Sigmoid colon (tissue), 7 donors: Measurements from ENCODE around the gene ROR1. TPM values are rescaled to one million over a fixed set of nuclear protein-coding genes. Genes with fewer than 3 reads are reported as not detected.

Experiments
- DNase-seq: peaks from one replicate; pipeline ENCODE4 v3.0.0-alpha.2; 2019
- H3K27ac ChIP-seq, 4 donors: fragments of 200-600 bp; sonication (generic); one replicate each; pipeline ENCODE4 v1.5.1; 2016 to 2019; ENCODE audit warnings: mild to moderate bottlenecking in 1 of 4
- H3K27me3 ChIP-seq, 3 donors: fragments of 200-600 bp; sonication (generic); one replicate each; pipeline ENCODE4 v1.5.1; 2019; ENCODE audit warnings: mild to moderate bottlenecking in 1 of 3
- H3K36me3 ChIP-seq, 4 donors: fragments of 200-600 bp; sonication (generic); one replicate each; pipeline ENCODE4 v1.5.1; 2016 to 2019
- H3K4me1 ChIP-seq, 4 donors: fragments of 200-600 bp; sonication (generic); one replicate each; pipeline ENCODE4 v1.5.1; 2017 to 2019
- H3K4me3 ChIP-seq, 4 donors: fragments of 200-600 bp; sonication (generic); one replicate each; pipeline ENCODE4 v1.5.1; 2017 to 2019; ENCODE audit warnings: mild to moderate bottlenecking in 2 of 4, moderate library complexity in 1 of 4
- H3K9me3 ChIP-seq, 4 donors: fragments of 200-600 bp in 3 of 4; sonication (generic) in 3 of 4; one replicate each; pipeline versions ENCODE4 v1.5.1 to v1.6.1; 2013 to 2019
- CTCF ChIP-seq, 4 experiments: fragments of 450-650 bp in 3 of 4; fragments of 200-600 bp in 1 of 4; IDR thresholded peaks; one replicate each; pipeline ENCODE4 v1.5.1; 2016 to 2019; ENCODE audit warnings: antibody characterized with exemption in 4 of 4, mild to moderate bottlenecking in 3 of 4, moderate library complexity in 2 of 4
- EP300 ChIP-seq, 4 donors: sonication (generic); formaldehyde crosslinking; IDR thresholded peaks; one replicate each; pipeline ENCODE4 v1.6.1; 2017; ENCODE audit warnings: antibody characterized with exemption in 4 of 4
- POLR2A ChIP-seq, 2 donors: fragments of 450-650 bp; IDR thresholded peaks; one replicate each; pipeline ENCODE4 v1.6.1; 2016; ENCODE audit warnings: antibody characterized with exemption in 2 of 2, mild to moderate bottlenecking in 2 of 2, moderate library complexity in 2 of 2
- POLR2AphosphoS5 ChIP-seq, 4 donors: sonication (generic); formaldehyde crosslinking; IDR thresholded peaks; one replicate each; pipeline ENCODE4 v1.6.1; 2017; ENCODE audit warnings: antibody characterized with exemption in 4 of 4
- WGBS, 2 donors: extraction: QIAGEN DNeasy Blood & Tissue Kit; methylation state at CpG; one replicate each; pipeline ENCODE4 v1.1.7; 2013; 5-methylcytosine and 5-hydroxymethylcytosine counted together
- intact Hi-C: fragments of 100-400 bp; cut with DNase I; formaldehyde crosslinking; loops from one replicate; pipeline ENCODE4 v1.15.1; 2023
- polyA plus RNA-seq, 3 donors: library from polyadenylated mRNA; stranded (reverse); fragments of 200-250 nt; gene quantifications; one replicate each; pipeline ENCODE4 v1.2.3, GENCODE V29; 2013
- total RNA-seq, 4 donors: library from RNA; depleted of rRNA; stranded (reverse); fragments of >200 nt; gene quantifications; one replicate each; pipeline ENCODE4 v1.1.0, GENCODE V29; 2016
- donor health status: healthy with polysubstance abuse.
- donor health status: Bipolar disorder and iron deficiency.
- donor health status: healthy.

Gene ROR1
- total and polyA plus RNA-seq, 7 donors = under 0.01 to 37.1 (median 27.3) TPM

- Histone ChIP-seq H3K36me3 (no peaks in the 10 kb centered on the region), H3K27ac (peak overlapping the region in 2 of 4 donors; percentile 61 to 69), H3K4me3 (no peak overlapping the region), H3K27me3 (no peaks in the 10 kb centered on the region), H3K9me3 (no peaks in the 10 kb centered on the region), H3K4me1 (peaks cover 0 to 39% (median 35%) of the 10 kb centered on the region in 4 donors)
- TF ChIP-seq EP300 (IDR thresholded peaks at IDR 0.05) (no peak), CTCF (IDR thresholded peaks at IDR 0.05) (no peak), POLR2AphosphoS5 (IDR thresholded peaks at IDR 0.05) (no peak), POLR2A (IDR thresholded peaks at IDR 0.05) (no peak)
- intact Hi-C loops = no loop called here
- DNase-seq = no peak
Measured at GRCh38 chr1:64093941-64094340, 320.1 kb downstream of the ROR1 start.

- no peak for TF ChIP-seq POLR2A (IDR thresholded peaks at IDR 0.05)
- no peak for TF ChIP-seq CTCF (IDR thresholded peaks at IDR 0.05)
- no peak for TF ChIP-seq POLR2AphosphoS5 (IDR thresholded peaks at IDR 0.05)
- no peak for TF ChIP-seq EP300 (IDR thresholded peaks at IDR 0.05)
- intact Hi-C loops = no loop called here
- WGBS, 2 donors = 54 to 82% methylated on average over 1 of the region's 1 CpG
Measured at GRCh38 chr1:64095832-64096231, 322.0 kb downstream of the ROR1 start.

GRCh38 chr1:64097859-64098258, 324.0 kb downstream of the ROR1 start:
- H3K4me1 ChIP-seq = peaks cover 0 to 31% (median 27%) of the 10 kb centered on the region in 4 donors
- no peaks in the 10 kb centered on the region for H3K36me3 ChIP-seq
- no peaks in the 10 kb centered on the region for H3K9me3 ChIP-seq
- no peak overlapping the region for H3K27ac ChIP-seq
- intact Hi-C loops = no loop called here
- TF ChIP-seq CTCF (IDR thresholded peaks at IDR 0.05) = no peak
- TF ChIP-seq EP300 (IDR thresholded peaks at IDR 0.05) = no peak
- no peak overlapping the region for H3K4me3 ChIP-seq
- DNase-seq = no peak
- WGBS, 2 donors = 70 to 94% methylated on average over 4 of the region's 4 CpGs
- H3K27me3 ChIP-seq = no peaks in the 10 kb centered on the region

More at GRCh38 chr1:64095832-64096231, 322.0 kb downstream of the ROR1 start:
- no peak overlapping the region for H3K27ac ChIP-seq
- no peak overlapping the region for H3K4me3 ChIP-seq
- H3K9me3 ChIP-seq = no peaks in the 10 kb centered on the region
- H3K27me3 ChIP-seq = no peaks in the 10 kb centered on the region
- no peak for DNase-seq
- H3K4me1 ChIP-seq = peaks cover 0 to 39% (median 35%) of the 10 kb centered on the region in 4 donors
- no peaks in the 10 kb centered on the region for H3K36me3 ChIP-seq

- no peak for DNase-seq
- Histone ChIP-seq H3K4me1 (peaks cover 0 to 25% (median 22%) of the 10 kb centered on the region in 4 donors), H3K27me3 (no peaks in the 10 kb centered on the region), H3K27ac (no peak overlapping the region), H3K9me3 (no peaks in the 10 kb centered on the region), H3K4me3 (no peak overlapping the region), H3K36me3 (no peaks in the 10 kb centered on the region)
- no peak for TF ChIP-seq POLR2AphosphoS5 (IDR thresholded peaks at IDR 0.05)
- TF ChIP-seq POLR2A (IDR thresholded peaks at IDR 0.05) = no peak
- no peak for TF ChIP-seq CTCF (IDR thresholded peaks at IDR 0.05)
- TF ChIP-seq EP300 (IDR thresholded peaks at IDR 0.05) = no peak
- WGBS, 2 donors = 90 to 100% methylated on average over 1 of the region's 1 CpG
- intact Hi-C loops = no loop called here
Measured at GRCh38 chr1:64098436-64098835, 324.6 kb downstream of the ROR1 start.

GRCh38 chr1:64098846-64099582, 325.2 kb downstream of the ROR1 start:
- Histone ChIP-seq H3K4me3 (no peak overlapping the region), H3K27me3 (no peaks in the 10 kb centered on the region), H3K4me1 (peaks cover 0 to 19% (median 16%) of the 10 kb centered on the region in 4 donors), H3K27ac (no peak overlapping the region), H3K36me3 (no peaks in the 10 kb centered on the region), H3K9me3 (no peaks in the 10 kb centered on the region)
- DNase-seq = no peak
- intact Hi-C loops = no loop called here
- 81 to 84% methylated on average over 9 of the region's 9 CpGs for WGBS, 2 donors
- TF ChIP-seq CTCF (IDR thresholded peaks at IDR 0.05) (no peak), POLR2AphosphoS5 (IDR thresholded peaks at IDR 0.05) (no peak), POLR2A (IDR thresholded peaks at IDR 0.05) (no peak), EP300 (IDR thresholded peaks at IDR 0.05) (no peak)
